Activated CD4-positive, alpha-beta T cell treated with anti-CD3 and anti-CD28 coated beads, Interleukin-2, amount 50 U/mL, for 24 hours (primary cell): ENCODE results near the gene MAPT.
"Not testable (repeated sequence)": the region's sequence is repeated elsewhere in the genome, so short reads cannot be mapped to it uniquely, and the experiment has no call there.

Experiments used
- DNase-seq, 2 donors: peaks; one replicate each; pipeline ENCODE4 v3.0.0-alpha.2; 2020; ENCODE audit warnings: low read depth in 1 of 2, low spot score in 1 of 2

MAPT gene

DNA sequence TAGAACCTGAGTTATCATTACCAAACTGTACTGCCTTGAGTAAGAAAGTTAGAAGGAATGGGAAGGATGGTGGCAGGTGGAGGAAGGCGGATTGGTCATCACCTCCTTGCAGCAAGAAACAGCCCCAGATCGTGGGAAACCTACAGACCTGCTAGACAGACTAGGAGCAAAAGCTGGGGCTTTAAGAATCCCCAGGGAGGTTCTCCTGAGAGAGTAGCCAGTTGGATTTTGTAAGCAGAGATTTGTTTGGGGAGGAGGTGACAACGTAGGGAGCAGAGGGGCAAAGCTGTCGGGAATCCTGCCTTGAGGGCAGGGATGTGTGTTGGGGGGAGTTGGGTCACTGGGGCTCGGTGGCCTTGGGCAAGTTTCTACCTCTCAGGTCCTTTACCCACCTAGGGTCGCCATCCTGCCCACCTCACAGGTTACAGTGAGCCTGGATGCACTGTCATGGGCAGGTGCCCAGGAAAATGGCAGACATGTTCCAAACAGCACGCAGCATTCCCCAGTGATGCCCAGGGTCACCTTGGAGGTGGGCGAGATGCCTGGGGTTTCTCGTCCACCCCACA is 55.5 kb downstream of the MAPT start:
- DNase-seq = no peak

DNA sequence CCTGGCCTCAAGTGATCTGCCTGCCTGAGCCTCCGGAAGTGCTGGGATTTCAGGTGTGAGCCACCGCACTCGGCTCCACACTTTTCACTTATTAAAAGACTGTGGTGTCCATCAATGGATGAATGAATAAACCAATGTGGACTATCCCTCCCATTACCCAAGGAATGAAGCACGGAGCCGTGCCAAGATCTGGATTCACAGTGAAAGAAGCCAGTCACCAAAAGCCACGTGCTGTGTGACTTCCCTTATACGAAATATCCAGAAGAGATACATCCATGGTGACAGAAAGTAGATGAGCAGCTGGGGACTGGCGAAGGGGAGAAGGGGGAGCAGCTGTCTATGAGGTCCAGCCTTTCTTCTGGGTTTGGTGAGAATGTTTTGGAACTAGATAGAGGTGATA is 56.5 kb downstream of the MAPT start:
- no peak for DNase-seq

DNA sequence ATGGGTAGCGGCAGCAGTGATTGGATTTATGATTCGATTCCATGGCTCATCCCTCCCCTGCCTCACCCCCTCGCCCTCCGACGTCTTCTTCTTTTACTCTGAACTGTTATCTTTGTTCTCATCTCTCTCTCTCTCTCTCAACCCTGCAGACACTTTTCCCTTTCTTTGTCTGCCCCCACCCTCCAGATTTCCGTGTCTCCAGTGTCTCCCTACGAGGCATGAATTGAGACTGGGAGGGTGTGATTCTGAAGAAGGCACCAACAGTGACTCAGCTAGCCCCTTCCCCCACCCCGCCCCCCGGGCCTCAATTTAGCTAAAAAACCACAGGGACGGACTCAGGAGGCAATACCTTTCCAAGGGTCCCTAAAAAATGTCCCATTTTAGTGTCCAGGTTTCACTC is 57.0 kb downstream of the MAPT start:
- DNase-seq = no peak

DNA sequence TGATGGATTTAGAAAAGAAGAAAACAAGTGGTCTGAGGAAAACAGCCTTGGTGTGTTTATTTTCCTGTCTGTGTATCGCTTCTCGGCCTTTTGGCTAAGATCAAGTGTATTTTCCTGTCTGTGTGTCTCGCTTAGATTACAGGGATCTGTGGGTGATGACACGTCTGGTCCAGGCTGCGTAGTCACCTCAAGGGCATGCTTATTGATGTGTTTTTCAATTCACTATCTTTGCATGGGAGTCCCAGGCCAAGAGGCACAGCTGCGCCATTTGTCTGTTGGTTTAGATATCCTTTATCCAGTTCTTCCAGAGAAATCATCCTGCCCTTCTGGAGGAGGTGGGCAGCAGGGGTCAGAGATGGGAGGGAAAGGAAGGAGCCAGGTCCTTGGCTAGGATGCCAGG is 57.6 kb downstream of the MAPT start:
- DNase-seq = no peak

DNA sequence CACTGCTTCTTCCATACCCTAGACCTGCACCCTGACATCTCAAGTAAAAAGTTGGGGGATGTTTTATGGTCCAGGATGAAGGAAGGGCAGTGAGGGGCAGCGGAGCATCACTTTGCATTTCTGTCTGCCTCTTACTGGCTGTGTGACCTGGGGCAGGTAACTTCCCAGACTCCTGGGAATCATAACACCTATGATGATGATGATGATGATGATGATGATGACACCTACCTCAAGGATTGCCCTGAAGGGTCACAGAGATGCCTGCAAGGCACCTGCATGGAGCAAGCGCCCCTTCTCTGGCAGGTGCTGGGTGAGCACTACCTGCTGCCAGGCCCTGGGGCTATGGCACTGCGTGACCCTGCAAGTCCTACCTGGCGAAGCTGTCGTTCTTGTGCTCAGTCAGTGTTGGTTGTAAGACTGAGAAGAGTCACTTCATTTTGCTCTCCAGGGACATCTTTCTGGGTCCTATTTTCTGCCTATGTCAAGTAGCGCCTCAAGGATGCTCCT is 58.5 kb downstream of the MAPT start:
- no peak for DNase-seq

DNA sequence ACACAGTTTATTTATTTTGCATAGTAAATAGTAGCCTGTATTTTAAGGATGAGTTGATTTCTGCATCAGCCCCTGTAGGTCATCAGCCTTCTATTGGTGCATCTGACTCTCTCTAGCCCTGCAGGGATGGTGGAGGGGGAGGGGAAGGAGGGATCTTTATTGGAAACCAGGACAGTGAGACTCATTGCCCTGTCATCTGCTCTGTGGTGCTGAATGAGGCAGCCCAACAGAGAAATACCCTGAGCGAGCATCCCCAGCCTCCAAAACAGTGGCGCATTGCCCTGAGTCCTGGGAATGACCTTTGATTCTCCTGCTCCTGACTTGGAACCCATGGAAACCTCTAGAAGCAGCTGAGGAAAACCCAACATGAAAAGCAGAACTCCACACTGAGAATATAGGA is 59.2 kb downstream of the MAPT start:
- no peak for DNase-seq

DNA sequence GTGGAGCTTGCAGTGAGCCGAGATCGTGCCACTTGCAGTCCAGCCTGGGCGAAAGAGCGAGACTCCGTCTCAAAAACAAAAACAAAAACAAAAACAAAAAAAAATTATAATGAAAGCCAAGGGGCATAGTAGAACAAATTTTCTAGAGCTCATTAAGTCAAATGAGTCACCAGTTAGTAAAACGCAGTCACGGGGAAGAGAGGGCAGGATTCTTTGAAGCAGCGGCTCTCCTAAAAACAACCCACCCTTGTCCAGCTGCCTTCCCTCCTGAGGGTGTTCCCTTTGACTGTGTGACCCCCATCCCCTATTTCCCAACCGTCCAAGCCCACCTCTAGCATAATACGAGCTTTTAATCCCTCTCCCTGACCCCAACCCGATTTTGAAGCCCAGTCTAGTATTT is 60.6 kb downstream of the MAPT start:
- DNase-seq = no peak

DNA sequence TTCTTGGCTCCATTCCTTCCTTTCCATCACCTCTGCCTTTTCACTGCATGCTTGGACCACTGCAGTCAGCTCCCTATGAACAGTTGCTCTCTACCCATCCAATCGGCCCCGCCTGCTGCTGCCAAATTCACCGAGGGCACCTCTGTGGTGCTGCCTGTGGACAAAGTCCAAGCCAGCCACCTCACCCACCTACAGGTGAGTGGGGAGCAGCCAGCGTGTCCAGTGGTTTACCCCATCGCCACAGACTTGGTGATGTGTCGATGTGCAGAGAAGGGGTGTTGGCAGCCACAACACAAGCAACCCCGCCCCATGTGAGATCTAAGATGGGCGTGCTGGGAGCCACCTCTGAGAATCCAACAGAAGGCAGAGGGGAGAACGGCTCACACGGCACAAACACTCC is 61.0 kb downstream of the MAPT start:
- no peak for DNase-seq

DNA sequence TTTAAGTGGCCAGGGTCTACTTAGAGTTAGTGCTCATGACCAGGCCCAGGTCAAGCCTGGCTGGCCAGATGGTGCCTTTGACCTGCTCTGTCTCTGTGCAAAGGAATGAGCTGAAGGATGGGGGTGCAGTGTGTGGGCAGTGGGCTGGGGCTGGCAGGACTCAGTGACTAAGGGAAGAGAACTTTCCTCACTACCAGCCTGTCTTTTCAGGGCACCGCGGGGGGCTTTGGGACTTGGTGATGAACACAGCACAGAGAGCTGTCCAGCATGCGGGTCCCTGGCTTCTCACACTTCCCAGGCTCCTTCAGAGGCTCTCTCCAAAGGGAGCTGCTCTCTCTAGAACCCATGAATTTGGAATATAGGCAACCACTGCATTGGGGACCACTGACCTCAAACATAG is 61.7 kb downstream of the MAPT start:
- DNase-seq = no peak

DNA sequence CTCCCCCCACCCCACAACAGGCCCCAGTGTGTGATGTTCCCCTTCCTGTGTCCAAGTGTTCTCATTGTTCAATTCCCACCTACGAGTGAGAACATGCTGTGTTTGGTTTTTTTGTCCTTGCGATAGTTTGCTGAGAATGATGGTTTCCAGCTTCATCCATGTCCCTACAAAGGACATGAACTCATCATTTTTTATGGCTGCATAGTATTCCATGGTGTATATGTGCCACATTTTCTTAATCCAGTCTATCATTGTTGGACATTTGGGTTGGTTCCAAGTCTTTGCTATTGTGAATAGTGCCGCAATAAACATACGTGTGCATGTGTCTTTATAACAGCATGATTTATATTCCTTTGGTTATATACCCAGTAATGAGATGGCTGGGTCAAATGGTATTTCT is 62.4 kb downstream of the MAPT start:
- not testable (repeated sequence) for DNase-seq

DNA sequence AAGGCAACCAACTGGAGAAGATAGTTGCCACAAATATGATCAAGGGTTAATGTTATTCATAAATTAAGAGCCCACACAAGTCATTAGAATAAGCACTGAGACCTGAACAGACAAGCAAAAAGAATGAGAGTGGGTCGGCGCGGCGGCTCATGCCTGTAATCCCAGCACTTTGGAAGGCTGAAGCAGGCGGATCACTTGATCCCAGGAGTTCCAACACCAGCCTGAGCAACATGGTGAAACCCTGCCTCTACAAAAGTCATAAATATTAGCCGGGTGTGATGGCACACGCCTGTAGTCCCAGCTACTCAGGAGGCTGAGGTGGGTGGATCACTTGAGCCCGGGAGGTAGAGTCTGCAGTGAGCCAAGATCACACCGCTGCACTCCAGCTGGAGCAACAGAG is 64.0 kb downstream of the MAPT start:
- no peak for DNase-seq

DNA sequence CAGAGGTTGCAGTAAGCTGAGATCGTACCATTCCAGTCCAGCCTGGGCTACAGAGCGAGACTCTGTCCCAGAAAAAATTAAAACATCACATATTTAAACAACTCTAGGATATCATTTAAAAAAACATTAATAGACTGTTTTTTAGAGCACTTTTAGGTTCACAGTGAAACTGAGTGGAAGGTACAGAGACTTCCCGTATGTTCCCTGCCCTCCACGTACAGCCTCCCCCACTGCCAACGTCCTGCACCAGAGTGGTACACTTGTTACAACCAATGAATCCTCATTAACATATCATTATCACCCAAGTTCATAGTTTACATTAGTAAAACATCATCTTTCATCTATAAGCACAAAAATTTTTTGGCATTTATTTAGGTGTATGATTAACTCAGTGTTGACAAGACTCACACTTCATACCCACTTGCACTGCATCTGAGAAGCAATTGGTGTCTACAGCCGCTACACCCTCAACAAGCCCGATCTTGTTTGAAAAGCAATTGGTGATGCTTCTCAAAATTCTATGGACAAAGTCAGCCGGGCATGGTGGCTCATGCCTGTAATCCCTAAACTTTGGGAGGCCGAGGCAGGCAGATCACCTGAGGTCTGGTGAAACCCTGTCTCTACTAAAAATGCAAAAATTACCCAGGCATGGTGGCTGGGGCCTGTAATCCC is 64.8 kb downstream of the MAPT start:
- DNase-seq = no peak

DNA sequence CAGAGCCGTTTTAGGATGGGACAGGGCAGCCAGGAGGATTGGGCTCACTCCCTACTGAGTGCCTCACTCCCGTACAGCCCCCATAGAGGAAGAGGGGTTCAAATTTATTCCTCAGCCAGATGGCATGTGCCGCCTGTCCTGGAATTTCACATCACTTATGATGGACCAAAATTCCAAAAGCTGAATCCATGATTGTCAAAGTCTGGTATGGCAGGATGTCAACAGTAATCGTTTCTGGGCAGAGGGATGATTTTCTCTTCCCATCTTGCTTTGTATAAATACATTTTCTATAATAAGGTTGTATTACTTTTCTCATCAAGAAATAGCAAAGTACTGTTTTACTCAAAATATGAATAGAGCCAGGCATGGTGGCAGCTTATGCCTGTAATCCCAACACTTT is 66.0 kb downstream of the MAPT start:
- no peak for DNase-seq

DNA sequence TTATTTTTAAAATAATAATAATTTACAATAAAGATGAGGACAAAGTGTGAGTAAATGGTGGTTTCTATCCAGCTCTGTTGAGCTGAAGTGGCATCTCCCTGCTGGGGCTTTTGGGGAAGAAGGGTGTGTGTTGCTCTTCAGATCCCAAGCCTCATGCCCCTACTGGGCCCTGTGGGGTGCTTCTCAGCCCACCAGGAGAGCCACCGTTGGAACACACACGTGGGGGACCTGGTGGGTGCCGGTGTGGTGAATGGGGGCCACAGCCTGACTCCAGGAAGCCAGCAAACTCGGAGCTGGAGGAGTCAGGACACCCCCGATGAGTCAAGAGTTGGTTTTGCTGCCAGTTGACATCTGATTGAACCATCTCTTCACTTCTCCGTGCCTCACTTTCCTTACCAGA is 66.9 kb downstream of the MAPT start:
- DNase-seq = no peak

DNA sequence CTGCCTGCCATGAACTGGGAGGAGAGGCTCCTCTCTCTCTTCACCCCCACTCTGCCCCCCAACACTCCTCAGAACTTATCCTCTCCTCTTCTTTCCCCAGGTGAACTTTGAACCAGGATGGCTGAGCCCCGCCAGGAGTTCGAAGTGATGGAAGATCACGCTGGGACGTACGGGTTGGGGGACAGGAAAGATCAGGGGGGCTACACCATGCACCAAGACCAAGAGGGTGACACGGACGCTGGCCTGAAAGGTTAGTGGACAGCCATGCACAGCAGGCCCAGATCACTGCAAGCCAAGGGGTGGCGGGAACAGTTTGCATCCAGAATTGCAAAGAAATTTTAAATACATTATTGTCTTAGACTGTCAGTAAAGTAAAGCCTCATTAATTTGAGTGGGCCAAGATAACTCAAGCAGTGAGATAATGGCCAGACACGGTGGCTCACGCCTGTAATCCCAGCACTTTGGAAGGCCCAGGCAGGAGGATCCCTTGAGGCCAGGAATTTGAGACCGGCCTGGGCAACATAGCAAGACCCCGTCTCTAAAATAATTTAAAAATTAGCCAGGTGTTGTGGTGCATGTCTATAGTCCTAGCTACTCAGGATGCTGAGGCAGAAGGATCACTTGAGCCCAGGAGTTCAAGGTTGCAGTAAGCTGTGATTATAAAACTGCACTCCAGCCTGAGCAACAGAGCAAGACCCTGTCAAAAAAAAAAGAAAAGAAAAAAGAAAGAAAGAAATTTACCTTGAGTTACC is 68.0 kb downstream of the MAPT start:
- DNase-seq = no peak

DNA sequence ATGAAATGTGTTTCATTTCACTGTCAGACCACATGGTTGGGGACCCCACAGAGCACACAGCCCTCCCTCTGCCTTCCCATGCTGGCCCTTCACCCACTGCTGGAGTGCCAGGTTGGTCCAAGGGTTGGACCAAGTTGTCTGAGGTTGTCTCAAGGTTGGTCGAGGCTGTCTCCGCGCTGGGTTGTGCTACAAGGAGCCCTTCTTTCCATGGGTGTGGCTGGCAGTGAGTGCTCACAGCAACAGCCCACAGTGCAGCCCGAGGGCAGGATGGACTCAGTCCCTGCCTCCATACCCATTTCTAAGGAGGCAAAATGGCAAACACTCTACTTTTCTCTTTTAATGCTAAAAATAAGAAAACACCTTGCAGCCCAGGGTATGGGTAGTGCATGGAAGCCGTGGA is 68.9 kb downstream of the MAPT start:
- DNase-seq = no peak

DNA sequence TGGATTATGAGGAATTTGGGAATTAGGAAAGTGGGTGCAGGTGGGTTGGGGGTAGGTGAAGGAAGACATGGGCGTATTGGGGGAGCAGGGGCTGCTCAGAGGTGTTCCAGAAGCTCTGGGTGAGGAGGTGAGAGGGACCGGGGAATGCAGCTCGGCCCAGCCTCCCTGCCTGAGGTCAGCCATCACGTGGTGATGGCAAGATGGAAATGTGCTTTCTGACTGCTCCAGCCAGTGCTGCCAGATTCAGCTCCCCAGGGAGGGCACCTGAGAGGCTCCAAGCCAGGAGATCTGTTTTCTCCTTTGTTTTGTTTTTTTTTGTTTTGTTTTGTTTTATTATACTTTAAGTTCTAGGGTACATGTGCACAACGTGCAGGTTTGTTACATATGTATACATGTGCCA is 69.5 kb downstream of the MAPT start:
- no peak for DNase-seq

DNA sequence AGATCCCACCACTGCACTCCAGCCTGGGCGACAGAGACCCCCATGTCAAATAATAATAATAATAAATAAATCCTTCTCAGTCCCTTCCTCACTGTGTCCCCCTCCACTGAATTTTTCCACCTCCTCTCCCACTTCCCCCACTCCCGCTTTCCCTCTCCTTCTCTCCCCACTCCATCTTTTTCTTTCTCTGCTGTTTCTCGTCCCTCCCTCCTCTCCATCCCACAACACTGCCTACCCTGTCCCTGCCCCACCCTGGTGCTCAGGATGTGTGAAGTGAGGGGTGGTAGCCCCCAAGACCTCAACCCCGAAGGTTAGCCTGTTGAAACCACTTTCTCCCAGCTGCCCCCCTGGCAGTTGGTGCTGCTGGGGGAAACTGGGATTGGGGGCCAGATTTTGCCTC is 70.3 kb downstream of the MAPT start:
- DNase-seq = no peak

DNA sequence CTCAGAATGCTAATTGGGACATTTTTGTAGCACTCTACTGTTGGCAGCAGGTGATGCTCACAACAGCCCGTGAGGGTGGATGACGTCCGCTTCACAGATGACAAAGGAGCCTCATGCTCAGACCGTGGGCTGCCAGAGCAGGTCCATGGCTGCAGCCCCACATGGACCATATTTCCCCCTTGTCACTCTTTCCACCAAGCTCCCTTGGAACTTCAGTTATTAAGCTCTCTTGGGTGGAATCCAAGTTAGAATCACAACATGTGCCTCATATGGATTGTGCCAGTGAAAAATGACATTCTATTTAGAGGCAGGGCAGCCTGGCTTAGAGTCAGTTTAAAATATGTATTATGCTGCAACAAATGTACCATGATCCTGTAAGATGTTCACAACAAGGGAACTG is 71.5 kb downstream of the MAPT start:
- no peak for DNase-seq

DNA sequence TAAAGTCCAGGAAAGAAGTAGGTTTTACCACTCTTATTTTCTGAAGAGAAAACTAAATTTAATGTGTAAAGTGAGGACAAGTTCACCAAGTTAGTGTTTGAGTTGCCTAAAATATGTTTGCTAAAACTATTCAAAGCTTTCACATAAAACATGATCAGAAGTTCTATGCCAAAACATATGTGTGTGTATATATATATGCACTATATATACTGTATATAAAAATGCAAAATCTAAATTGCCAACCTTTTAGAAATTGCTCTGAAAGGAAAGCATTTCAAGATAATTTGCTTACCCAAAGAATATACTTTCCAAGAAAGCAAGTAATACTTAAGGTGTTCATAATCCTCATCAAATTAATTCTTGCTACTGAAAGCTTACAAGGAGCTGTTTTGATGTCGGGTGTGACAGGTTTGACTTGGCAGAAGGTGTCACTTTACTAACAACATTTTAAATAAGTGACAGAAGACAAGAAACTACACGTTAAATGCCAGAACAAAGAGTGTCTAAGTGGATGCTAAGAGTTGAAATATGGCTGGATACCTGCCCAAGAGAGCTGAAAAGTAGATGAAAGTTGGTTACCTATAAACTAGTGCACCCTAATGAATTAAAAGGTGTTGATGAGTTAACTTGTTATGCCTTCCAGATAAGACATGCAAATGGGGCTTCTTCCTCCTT is 72.4 kb downstream of the MAPT start:
- no peak for DNase-seq

DNA sequence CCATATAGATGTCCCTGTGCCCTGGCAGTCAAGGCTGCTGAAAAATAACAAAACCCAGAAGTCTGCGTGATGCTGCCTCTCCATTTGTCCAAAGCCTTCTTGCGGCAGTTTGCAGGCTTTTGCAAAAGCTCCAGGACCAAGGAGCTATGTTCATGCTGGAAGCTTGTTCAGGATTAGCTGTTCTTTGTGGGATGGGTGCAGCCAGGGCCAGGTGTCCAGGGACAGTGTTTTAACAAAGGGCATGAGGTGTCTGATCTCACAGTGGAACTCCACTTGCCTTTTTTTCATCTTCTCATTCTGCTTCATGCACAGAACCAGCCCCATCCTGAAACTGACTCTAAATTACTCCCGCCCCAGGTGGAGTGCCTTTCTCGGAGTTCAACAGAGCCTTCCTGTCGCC is 73.0 kb downstream of the MAPT start:
- DNase-seq = no peak

DNA sequence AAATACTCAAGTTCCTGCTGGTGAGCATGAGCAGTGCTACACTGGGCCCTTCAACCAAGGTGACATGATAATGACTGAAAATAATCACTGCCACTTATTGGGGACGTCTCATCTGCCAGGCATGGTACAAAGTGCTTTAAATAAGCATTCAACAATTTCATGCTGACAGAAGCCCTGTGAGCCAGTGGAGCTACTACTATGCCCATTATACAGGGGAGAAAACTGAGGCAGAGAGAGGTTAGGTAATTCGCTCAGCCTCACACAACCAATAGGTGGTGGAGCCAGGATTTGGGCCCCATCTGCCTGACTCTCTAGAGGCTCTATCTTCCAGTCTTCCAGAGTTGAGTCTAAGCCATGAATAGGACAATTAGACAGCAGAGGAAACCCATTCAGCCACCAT is 74.4 kb downstream of the MAPT start:
- DNase-seq = no peak
